GM12878 (cell line): ENCODE measurements around the gene GJB1. TPM values are rescaled to one million over a fixed set of nuclear protein-coding genes. Genes with fewer than 3 reads are reported as not detected.

ENCODE experiments used
- ESRRA ChIP-seq: IDR thresholded peaks from 2 replicates; pipeline ENCODE4 v1.6.1; 2012; ENCODE audit warnings: mild to moderate bottlenecking, low read length, improper control_type of control experiment
- GATAD2B ChIP-seq: fragments of 450-650 bp; conservative IDR thresholded peaks from 2 replicates; pipeline ENCODE4 v1.6.1; 2017; ENCODE audit warnings: low read depth, mild to moderate bottlenecking, moderate library complexity
- JUND ChIP-seq: IDR thresholded peaks from 2 replicates; pipeline ENCODE4 v1.6.1; 2012; ENCODE audit warnings: low read depth, mild to moderate bottlenecking, low read length, improper control_type of control experiment, moderate library complexity
- KLF5 ChIP-seq: fragments of 450-650 bp; IDR thresholded peaks from 2 replicates; pipeline ENCODE4 v1.6.1; 2014; ENCODE audit warnings: mild to moderate bottlenecking; ENCODE audit not compliant: partially characterized antibody
- MXI1 ChIP-seq: fragments of 150-350 bp; IDR thresholded peaks from 2 replicates; pipeline ENCODE4 v1.6.1; 2011; ENCODE audit warnings: low read depth, mild to moderate bottlenecking, inconsistent platforms, low read length, improper control_type of control experiment
- MYC ChIP-seq: IDR thresholded peaks from 2 replicates; pipeline ENCODE4 v1.6.1; 2011; ENCODE audit warnings: mild to moderate bottlenecking, low read length, moderate library complexity, inconsistent platforms; ENCODE audit not compliant: insufficient read depth, insufficient replicate concordance, insufficient read length, severe bottlenecking
- NFIC ChIP-seq: IDR thresholded peaks from 2 replicates; pipeline ENCODE4 v1.6.1; 2012; ENCODE audit warnings: low read depth, mild to moderate bottlenecking, inconsistent platforms, low read length, moderate library complexity
- NR2F1 ChIP-seq: fragments of 450-650 bp; conservative IDR thresholded peaks from 2 replicates; pipeline ENCODE4 v1.6.1; 2017; ENCODE audit warnings: mild to moderate bottlenecking
- RAD51 ChIP-seq: fragments of 450-650 bp; IDR thresholded peaks from 2 replicates; pipeline ENCODE4 v1.6.1; 2016; ENCODE audit warnings: moderate library complexity, mild to moderate bottlenecking, inconsistent platforms
- RCOR1 ChIP-seq: conservative IDR thresholded peaks from 2 replicates; pipeline ENCODE4 v1.6.1; 2012; ENCODE audit warnings: low read depth, low read length, improper control_type of control experiment
- TARDBP ChIP-seq: IDR thresholded peaks from 2 replicates; pipeline ENCODE4 v1.6.1; 2016; ENCODE audit warnings: borderline replicate concordance
- TCF3 ChIP-seq: IDR thresholded peaks from 2 replicates; pipeline ENCODE4 v1.6.1; 2012; ENCODE audit warnings: low read depth, mild to moderate bottlenecking, low read length, borderline replicate concordance; ENCODE audit not compliant: insufficient read depth
- WRNIP1 ChIP-seq: IDR thresholded peaks from 2 replicates; pipeline ENCODE4 v1.6.1; 2011; ENCODE audit warnings: low read depth, low read length, improper control_type of control experiment, borderline replicate concordance
- ZNF622 ChIP-seq: fragments of 450-650 bp; IDR thresholded peaks from 2 replicates; pipeline ENCODE4 v1.6.1; 2017; ENCODE audit warnings: mild to moderate bottlenecking, inconsistent platforms
- polyA plus RNA-seq, 11 experiments: library from polyadenylated mRNA; depleted of rRNA in 4 of 11; unstranded in 6 of 11; stranded (reverse) in 5 of 11; fragments of >200 nt; fragmentation: Nextera tagmentation in 4 of 11; fragmentation: Illumina TruSeq in 1 of 11; extraction: Ambion mirVana in 4 of 11; extraction: Trizol in 1 of 11; gene quantifications; 1 replicate in 1 of 11; 2 replicates in 10 of 11; pipeline versions ENCODE4 v1.2.1 to v1.2.3, GENCODE V29; 2011 to 2016; ENCODE audit warnings: inconsistent platforms in 2 of 11, missing spikeins in 2 of 11, low read depth in 1 of 11
- total RNA-seq, 4 experiments: library from RNA; depleted of rRNA in 3 of 4; stranded (reverse); fragments of >200 nt in 3 of 4; fragmentation: Illumina TruSeq in 1 of 4; extraction: Trizol in 1 of 4; gene quantifications; 2 replicates each; pipeline versions ENCODE4 v1.2.1 to v1.2.3, GENCODE V29; 2013 to 2021
- TF ChIP-seq, protein P1 (sequence below): IDR thresholded peaks from 2 replicates; pipeline ENCODE4 v1.6.1; 2011; ENCODE audit warnings: mild to moderate bottlenecking, low read depth, low read length, moderate library complexity; ENCODE audit not compliant: insufficient replicate concordance
- TF ChIP-seq, protein P2 (sequence below): fragments of 450-650 bp; formaldehyde crosslinking; IDR thresholded peaks from 2 replicates; pipeline ENCODE4 v1.4.0; 2020; ENCODE audit warnings: mild to moderate bottlenecking, moderate library complexity
- TF ChIP-seq, protein P3 (sequence below): IDR thresholded peaks from 2 replicates; pipeline ENCODE4 v1.6.1; 2011; ENCODE audit warnings: low read depth, mild to moderate bottlenecking, low read length, moderate library complexity, borderline replicate concordance; ENCODE audit errors: extremely low read depth
- TF ChIP-seq, protein P4 (sequence below): IDR thresholded peaks from 2 replicates; pipeline ENCODE4 v1.6.1; 2012; ENCODE audit warnings: mild to moderate bottlenecking, low read depth, low read length
- TF ChIP-seq, protein P5 (sequence below): IDR thresholded peaks from 2 replicates; pipeline ENCODE4 v1.6.1; 2011; ENCODE audit warnings: low read depth, low read length, improper control_type of control experiment, borderline replicate concordance

Gene GJB1
- total and polyA plus RNA-seq, 10 of the 15 experiments (the other 5 are each of a cell fraction or from before 2014, with no cell fraction given): not detected

DNA sequence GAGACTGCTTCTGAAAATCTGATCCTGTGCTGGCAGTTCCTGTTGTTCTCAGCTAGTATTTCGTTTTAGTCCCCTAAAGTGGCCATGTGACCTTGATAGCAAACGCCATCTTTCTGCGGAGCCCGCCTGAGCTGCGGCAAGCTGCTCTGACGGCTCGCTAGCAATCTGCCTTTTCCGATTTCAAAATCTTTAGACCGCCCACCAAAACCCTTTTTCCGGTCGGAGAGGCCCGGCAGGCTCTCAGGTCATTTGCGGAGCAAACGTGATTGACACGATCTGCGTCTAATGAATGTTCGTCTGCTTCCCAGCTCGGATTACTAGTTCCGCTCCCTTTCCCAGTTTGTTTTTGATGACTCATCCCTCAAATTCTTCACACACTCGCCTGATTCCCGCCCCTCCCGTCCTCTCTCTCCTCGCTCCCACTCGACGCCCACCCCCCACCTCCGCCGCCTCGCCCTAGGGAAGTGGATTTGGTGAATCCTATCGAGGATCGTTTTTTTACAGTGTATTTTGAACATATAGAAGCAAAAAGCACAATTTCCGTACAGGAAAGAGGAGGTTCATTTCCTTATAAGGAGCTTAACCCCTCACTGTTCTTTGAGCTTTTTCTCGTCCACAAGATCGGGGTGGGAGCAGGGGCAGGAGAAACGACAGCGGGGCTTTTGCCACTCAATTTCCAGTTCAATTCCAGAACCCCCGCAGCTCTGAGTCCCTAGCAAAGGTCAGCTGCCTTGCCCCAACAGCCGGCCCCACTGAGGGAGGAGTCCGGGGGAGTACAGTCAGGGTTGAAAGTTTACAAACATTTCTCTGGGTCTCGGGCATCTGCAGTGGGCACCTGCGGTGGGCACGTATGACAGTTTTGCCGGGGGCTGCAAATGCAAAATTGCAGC, 40.9 kb upstream of the GJB1 start (continued):
- no peak for TF ChIP-seq MYC
- peak; percentile 70; the same call in 1 of the 2 replicates for TF ChIP-seq MXI1
- TF ChIP-seq JUND: no peak; the same call in 1 of the 2 replicates
- no peak for TF ChIP-seq TARDBP
- TF ChIP-seq ESRRA: no peak; the same call in 1 of the 2 replicates
- peak; percentile 86 for TF ChIP-seq RAD51
- TF ChIP-seq, protein P1, sequence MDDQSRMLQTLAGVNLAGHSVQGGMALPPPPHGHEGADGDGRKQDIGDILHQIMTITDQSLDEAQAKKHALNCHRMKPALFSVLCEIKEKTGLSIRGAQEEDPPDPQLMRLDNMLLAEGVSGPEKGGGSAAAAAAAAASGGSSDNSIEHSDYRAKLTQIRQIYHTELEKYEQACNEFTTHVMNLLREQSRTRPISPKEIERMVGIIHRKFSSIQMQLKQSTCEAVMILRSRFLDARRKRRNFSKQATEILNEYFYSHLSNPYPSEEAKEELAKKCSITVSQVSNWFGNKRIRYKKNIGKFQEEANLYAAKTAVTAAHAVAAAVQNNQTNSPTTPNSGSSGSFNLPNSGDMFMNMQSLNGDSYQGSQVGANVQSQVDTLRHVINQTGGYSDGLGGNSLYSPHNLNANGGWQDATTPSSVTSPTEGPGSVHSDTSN: peak; percentile 94
- TF ChIP-seq GATAD2B: no peak
- TF ChIP-seq RCOR1: no peak
- TF ChIP-seq, protein P2, sequence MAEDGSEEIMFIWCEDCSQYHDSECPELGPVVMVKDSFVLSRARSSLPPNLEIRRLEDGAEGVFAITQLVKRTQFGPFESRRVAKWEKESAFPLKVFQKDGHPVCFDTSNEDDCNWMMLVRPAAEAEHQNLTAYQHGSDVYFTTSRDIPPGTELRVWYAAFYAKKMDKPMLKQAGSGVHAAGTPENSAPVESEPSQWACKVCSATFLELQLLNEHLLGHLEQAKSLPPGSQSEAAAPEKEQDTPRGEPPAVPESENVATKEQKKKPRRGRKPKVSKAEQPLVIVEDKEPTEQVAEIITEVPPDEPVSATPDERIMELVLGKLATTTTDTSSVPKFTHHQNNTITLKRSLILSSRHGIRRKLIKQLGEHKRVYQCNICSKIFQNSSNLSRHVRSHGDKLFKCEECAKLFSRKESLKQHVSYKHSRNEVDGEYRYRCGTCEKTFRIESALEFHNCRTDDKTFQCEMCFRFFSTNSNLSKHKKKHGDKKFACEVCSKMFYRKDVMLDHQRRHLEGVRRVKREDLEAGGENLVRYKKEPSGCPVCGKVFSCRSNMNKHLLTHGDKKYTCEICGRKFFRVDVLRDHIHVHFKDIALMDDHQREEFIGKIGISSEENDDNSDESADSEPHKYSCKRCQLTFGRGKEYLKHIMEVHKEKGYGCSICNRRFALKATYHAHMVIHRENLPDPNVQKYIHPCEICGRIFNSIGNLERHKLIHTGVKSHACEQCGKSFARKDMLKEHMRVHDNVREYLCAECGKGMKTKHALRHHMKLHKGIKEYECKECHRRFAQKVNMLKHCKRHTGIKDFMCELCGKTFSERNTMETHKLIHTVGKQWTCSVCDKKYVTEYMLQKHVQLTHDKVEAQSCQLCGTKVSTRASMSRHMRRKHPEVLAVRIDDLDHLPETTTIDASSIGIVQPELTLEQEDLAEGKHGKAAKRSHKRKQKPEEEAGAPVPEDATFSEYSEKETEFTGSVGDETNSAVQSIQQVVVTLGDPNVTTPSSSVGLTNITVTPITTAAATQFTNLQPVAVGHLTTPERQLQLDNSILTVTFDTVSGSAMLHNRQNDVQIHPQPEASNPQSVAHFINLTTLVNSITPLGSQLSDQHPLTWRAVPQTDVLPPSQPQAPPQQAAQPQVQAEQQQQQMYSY (CRISPR knock-in tag): no peak
- no peak for TF ChIP-seq KLF5
- TF ChIP-seq, protein P3, sequence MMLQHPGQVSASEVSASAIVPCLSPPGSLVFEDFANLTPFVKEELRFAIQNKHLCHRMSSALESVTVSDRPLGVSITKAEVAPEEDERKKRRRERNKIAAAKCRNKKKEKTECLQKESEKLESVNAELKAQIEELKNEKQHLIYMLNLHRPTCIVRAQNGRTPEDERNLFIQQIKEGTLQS: no peak; the same call in 1 of the 2 replicates
- TF ChIP-seq, protein P4, sequence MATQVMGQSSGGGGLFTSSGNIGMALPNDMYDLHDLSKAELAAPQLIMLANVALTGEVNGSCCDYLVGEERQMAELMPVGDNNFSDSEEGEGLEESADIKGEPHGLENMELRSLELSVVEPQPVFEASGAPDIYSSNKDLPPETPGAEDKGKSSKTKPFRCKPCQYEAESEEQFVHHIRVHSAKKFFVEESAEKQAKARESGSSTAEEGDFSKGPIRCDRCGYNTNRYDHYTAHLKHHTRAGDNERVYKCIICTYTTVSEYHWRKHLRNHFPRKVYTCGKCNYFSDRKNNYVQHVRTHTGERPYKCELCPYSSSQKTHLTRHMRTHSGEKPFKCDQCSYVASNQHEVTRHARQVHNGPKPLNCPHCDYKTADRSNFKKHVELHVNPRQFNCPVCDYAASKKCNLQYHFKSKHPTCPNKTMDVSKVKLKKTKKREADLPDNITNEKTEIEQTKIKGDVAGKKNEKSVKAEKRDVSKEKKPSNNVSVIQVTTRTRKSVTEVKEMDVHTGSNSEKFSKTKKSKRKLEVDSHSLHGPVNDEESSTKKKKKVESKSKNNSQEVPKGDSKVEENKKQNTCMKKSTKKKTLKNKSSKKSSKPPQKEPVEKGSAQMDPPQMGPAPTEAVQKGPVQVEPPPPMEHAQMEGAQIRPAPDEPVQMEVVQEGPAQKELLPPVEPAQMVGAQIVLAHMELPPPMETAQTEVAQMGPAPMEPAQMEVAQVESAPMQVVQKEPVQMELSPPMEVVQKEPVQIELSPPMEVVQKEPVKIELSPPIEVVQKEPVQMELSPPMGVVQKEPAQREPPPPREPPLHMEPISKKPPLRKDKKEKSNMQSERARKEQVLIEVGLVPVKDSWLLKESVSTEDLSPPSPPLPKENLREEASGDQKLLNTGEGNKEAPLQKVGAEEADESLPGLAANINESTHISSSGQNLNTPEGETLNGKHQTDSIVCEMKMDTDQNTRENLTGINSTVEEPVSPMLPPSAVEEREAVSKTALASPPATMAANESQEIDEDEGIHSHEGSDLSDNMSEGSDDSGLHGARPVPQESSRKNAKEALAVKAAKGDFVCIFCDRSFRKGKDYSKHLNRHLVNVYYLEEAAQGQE: no peak
- no peak for TF ChIP-seq TCF3
- 0 out of 2 replicates have a peak, but pooled peaks have one; percentile 28 for TF ChIP-seq NR2F1
- TF ChIP-seq, protein P5, sequence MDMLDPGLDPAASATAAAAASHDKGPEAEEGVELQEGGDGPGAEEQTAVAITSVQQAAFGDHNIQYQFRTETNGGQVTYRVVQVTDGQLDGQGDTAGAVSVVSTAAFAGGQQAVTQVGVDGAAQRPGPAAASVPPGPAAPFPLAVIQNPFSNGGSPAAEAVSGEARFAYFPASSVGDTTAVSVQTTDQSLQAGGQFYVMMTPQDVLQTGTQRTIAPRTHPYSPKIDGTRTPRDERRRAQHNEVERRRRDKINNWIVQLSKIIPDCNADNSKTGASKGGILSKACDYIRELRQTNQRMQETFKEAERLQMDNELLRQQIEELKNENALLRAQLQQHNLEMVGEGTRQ: peak; percentile 30; the same call in 1 of the 2 replicates
- no peak for TF ChIP-seq ZNF622
- no peak for TF ChIP-seq WRNIP1
- TF ChIP-seq NFIC: no peak
